ENCODE data around the gene TMCC1. TPM values are rescaled to one million over a fixed set of nuclear protein-coding genes. Genes with fewer than 3 reads are reported as not detected.
"Not testable (repeated sequence)": the region's sequence is repeated elsewhere in the genome, so short reads cannot be mapped to it uniquely, and the experiment has no call there.

Gene TMCC1
- total and polyA plus RNA-seq, 4 donors = 4.6 to 44.2 (median 24.0) TPM

DNA sequence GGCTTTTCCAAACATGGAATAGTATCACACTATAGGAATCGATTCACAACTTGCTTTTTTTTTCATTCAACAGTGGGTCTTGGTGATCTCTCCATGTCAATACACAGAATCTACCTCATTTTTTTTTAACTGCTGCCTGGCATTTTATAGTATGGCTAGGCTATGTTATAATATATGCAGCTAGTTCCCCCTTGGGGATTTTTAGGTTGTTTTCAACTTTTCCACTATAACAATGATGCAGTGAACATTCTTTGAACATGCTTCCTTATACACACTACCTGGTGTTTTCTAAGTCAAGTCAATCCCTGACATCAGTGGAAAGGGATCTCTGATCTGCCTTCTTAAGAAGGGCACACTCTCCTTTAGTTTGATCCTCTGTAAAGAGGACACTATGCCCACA, 240.5 kb downstream of the TMCC1 start:
- Histone ChIP-seq H3K27me3 (ENCODE audit: control insufficient read depth in 1 of 2, insufficient read depth in 2 of 2, low read length in 1 of 2) (no peaks in the 10 kb centered on the region), H3K27ac (ENCODE audit: low read depth in 1 of 2, low read length in 2 of 2) (no peak overlapping the region), H3K36me3 (ENCODE audit: control insufficient read depth in 1 of 2, insufficient read depth in 2 of 2, low read length in 1 of 2) (no peaks in the 10 kb centered on the region), H3K4me3 (ENCODE audit: low read length in 2 of 2) (no peak overlapping the region), H3K4me1 (ENCODE audit: control insufficient read depth in 1 of 2, insufficient read depth in 2 of 2, low read length in 2 of 2) (peaks cover 0 to 5% of the 10 kb centered on the region in 2 donors), H3K9me3 (ENCODE audit: control insufficient read depth, low read length) (no peaks in the 10 kb centered on the region)
- WGBS, 2 donors = 35 to 40% methylated on average over 1 of the region's 1 CpG
- DNase-seq (no peak), ATAC-seq (ENCODE audit: low FRiP score) (no peak)
- intact Hi-C loops (cut with DNase I) = loop anchor here in 1 of 2 donors (5.0 kb wide), 2 partner anchors 174 to 279 kb away; no protein-coding TSS in a partner anchor

DNA sequence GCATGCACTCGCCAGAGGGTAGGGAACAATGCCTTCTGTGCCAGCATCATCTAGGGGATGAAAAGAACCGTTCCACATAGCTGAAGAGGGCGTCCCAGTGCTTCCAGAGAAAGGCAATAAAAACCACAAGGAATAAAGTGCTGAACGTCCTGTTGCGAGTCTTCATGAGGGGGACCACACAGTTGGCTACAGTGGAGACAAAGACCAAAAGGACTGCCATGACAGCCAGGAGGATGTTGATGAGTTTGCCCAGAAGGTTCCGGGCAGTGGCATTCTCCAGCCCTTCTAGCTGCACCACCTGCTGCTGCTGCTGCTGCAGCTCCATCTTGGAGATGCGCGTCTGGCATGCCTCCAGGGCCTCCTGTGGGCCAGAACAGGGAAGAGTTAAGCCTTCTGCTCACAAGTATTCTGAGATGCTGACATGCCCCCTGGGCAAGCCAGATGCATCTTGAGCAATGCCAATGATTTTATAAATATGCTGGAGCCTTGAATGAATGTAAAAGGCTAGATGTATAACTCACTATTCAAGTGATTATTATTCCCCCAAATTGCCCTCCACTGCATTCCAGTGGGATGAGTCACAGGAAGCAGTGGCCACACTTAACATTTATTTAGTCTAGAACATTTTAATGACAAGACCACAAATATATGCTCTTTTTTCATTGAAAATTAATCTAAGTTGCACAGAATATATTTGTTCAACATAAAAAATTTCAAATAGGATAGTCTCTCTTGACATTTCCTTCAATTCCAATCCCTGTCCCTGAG, 241.9 kb downstream of the TMCC1 start:
- intact Hi-C loops (cut with DNase I) = loop anchor here (2.0 to 5.0 kb wide), 4 partner anchors 55 to 281 kb away; no protein-coding TSS in a partner anchor
- Histone ChIP-seq H3K27ac (ENCODE audit: low read depth in 1 of 2, low read length in 2 of 2) (peak overlapping the region in 1 of 2 donors; percentile 1), H3K9me3 (ENCODE audit: control insufficient read depth, low read length) (no peaks in the 10 kb centered on the region), H3K4me3 (ENCODE audit: low read length in 2 of 2) (no peak overlapping the region), H3K27me3 (ENCODE audit: control insufficient read depth in 1 of 2, insufficient read depth in 2 of 2, low read length in 1 of 2) (no peaks in the 10 kb centered on the region), H3K4me1 (ENCODE audit: control insufficient read depth in 1 of 2, insufficient read depth in 2 of 2, low read length in 2 of 2) (peaks cover 0 to 5% of the 10 kb centered on the region in 2 donors), H3K36me3 (ENCODE audit: control insufficient read depth in 1 of 2, insufficient read depth in 2 of 2, low read length in 1 of 2) (no peaks in the 10 kb centered on the region)
- ATAC-seq (ENCODE audit: low FRiP score) (no peak), DNase-seq (no peak)
- WGBS, 2 donors = 60 to 69% methylated on average over 8 of the region's 8 CpGs

GRCh38 chr3:129650256-129650872, 243.1 kb downstream of the TMCC1 start:
- peak; percentile 81 for ATAC-seq (ENCODE audit: low FRiP score)
- intact Hi-C loops (cut with DNase I) = loop anchor here (2.0 to 5.0 kb wide), 4 partner anchors 54 to 282 kb away; no protein-coding TSS in a partner anchor
- no peaks in the 10 kb centered on the region for H3K36me3 ChIP-seq (ENCODE audit: control insufficient read depth in 1 of 2, insufficient read depth in 2 of 2, low read length in 1 of 2)
- H3K27ac ChIP-seq (ENCODE audit: low read depth in 1 of 2, low read length in 2 of 2) = no peak overlapping the region
- WGBS, 2 donors = 12 to 15% methylated on average over 7 of the region's 7 CpGs
- H3K27me3 ChIP-seq (ENCODE audit: control insufficient read depth in 1 of 2, insufficient read depth in 2 of 2, low read length in 1 of 2) = no peaks in the 10 kb centered on the region
- H3K9me3 ChIP-seq (ENCODE audit: control insufficient read depth, low read length) = no peaks in the 10 kb centered on the region
- H3K4me1 ChIP-seq (ENCODE audit: control insufficient read depth in 1 of 2, insufficient read depth in 2 of 2, low read length in 2 of 2) = peaks cover 0 to 5% of the 10 kb centered on the region in 2 donors
- no peak overlapping the region for H3K4me3 ChIP-seq (ENCODE audit: low read length in 2 of 2)
- peak in 1 of 2 donors; percentile 75 for DNase-seq

DNA sequence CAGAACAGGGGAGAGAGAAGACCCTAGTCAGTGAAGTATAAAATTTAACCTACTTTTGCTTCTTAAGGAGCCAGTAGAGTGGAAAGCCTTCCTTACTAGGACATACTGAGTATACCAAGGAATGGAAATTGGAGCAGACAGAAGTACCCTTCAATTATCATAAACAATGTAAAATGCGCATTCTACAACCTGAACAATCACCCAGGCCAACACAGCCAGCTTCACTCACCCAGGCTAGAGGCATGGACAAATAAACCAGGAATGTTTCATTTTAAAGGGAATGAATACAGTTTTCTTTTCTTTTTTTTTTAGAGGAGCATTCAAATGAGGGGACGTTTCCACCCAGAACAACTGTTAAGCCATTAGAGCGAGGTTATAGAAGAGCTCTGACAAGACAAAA, 245.1 kb downstream of the TMCC1 start:
- Histone ChIP-seq H3K9me3 (ENCODE audit: control insufficient read depth, low read length) (no peaks in the 10 kb centered on the region), H3K4me3 (ENCODE audit: low read length in 2 of 2) (no peak overlapping the region), H3K27me3 (ENCODE audit: control insufficient read depth in 1 of 2, insufficient read depth in 2 of 2, low read length in 1 of 2) (no peaks in the 10 kb centered on the region), H3K36me3 (ENCODE audit: control insufficient read depth in 1 of 2, insufficient read depth in 2 of 2, low read length in 1 of 2) (no peaks in the 10 kb centered on the region), H3K4me1 (ENCODE audit: control insufficient read depth in 1 of 2, insufficient read depth in 2 of 2, low read length in 2 of 2) (peaks cover 0 to 5% of the 10 kb centered on the region in 2 donors), H3K27ac (ENCODE audit: low read depth in 1 of 2, low read length in 2 of 2) (no peak overlapping the region)
- intact Hi-C loops (cut with DNase I) = no loop called here
- DNase-seq (no peak), ATAC-seq (ENCODE audit: low FRiP score) (no peak)
- WGBS, 2 donors = 78 to 81% methylated on average over 3 of the region's 3 CpGs

GRCh38 chr3:129645286-129645685, 248.2 kb downstream of the TMCC1 start:
- Histone ChIP-seq H3K27me3 (ENCODE audit: control insufficient read depth in 1 of 2, insufficient read depth in 2 of 2, low read length in 1 of 2) (no peaks in the 10 kb centered on the region), H3K36me3 (ENCODE audit: control insufficient read depth in 1 of 2, insufficient read depth in 2 of 2, low read length in 1 of 2) (no peaks in the 10 kb centered on the region), H3K4me3 (ENCODE audit: low read length in 2 of 2) (no peak overlapping the region), H3K27ac (ENCODE audit: low read depth in 1 of 2, low read length in 2 of 2) (no peak overlapping the region), H3K9me3 (ENCODE audit: control insufficient read depth, low read length) (no peaks in the 10 kb centered on the region), H3K4me1 (ENCODE audit: control insufficient read depth in 1 of 2, insufficient read depth in 2 of 2, low read length in 2 of 2) (no peaks in the 10 kb centered on the region)
- ATAC-seq (ENCODE audit: low FRiP score) = no peak
- no peak for DNase-seq
- 75 to 81% methylated on average over 5 of the region's 5 CpGs for WGBS, 2 donors
- intact Hi-C loops (cut with DNase I) = no loop called here

DNA sequence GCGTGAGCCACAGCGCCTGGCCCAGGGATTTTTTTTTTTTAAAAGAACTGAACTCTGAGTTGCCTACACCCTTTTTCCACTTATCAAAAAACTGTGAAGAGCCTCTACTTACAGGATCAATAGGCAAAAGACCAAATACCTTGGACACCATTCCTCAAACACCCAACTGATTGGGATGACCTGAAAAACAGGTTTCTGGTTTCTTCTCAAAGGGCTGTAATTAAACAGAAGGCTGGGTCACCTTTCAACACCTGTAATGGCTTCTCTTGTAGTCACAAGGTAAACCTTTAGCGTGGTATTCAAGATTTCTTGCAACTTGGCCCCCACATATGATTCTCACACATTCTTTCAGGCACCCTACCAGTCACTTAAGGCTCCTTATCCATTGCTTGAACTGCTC, 248.7 kb downstream of the TMCC1 start:
- H3K4me1 ChIP-seq (ENCODE audit: control insufficient read depth in 1 of 2, insufficient read depth in 2 of 2, low read length in 2 of 2) = no peaks in the 10 kb centered on the region
- H3K9me3 ChIP-seq (ENCODE audit: control insufficient read depth, low read length) = no peaks in the 10 kb centered on the region
- H3K27ac ChIP-seq (ENCODE audit: low read depth in 1 of 2, low read length in 2 of 2) = no peak overlapping the region
- intact Hi-C loops (cut with DNase I) = no loop called here
- no peak overlapping the region for H3K4me3 ChIP-seq (ENCODE audit: low read length in 2 of 2)
- DNase-seq (no peak), ATAC-seq (ENCODE audit: low FRiP score) (no peak)
- no peaks in the 10 kb centered on the region for H3K27me3 ChIP-seq (ENCODE audit: control insufficient read depth in 1 of 2, insufficient read depth in 2 of 2, low read length in 1 of 2)
- 99 to 100% methylated on average over 3 of the region's 3 CpGs for WGBS, 2 donors
- no peaks in the 10 kb centered on the region for H3K36me3 ChIP-seq (ENCODE audit: control insufficient read depth in 1 of 2, insufficient read depth in 2 of 2, low read length in 1 of 2)

DNA sequence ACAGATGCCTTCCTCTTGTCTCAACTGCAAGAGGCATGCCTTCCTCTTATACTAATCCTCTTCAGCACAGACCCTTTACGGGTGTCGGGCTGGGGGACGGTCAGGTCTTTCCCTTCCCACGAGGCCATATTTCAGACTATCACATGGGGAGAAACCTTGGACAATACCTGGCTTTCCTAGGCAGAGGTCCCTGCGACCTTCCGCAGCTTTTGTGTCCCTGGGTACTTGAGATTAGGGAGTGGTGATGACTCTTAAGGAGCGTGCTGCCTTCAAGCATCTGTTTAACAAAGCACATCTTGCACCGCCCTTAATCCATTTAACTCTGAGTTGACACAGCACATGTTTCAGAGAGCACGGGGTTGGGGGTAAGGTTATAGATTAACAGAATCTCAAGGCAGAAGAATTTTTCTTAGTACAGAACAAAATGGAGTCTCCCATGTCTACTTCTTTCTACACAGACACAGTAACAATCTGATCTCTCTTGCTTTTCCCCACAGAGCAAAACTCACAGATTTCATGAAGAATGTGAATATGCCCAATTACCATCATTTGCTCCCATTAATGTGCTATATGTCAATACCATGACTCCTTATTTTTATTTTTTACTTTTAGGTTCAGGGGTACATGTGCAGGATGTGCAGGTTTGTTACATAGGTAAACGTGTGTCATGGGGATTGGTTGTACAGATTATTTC, 251.8 kb downstream of the TMCC1 start:
- H3K4me1 ChIP-seq (ENCODE audit: control insufficient read depth in 1 of 2, insufficient read depth in 2 of 2, low read length in 2 of 2); DNase-seq; H3K4me3 ChIP-seq (ENCODE audit: low read length in 2 of 2); H3K27ac ChIP-seq (ENCODE audit: low read depth in 1 of 2, low read length in 2 of 2); H3K36me3 ChIP-seq (ENCODE audit: control insufficient read depth in 1 of 2, insufficient read depth in 2 of 2, low read length in 1 of 2); H3K9me3 ChIP-seq (ENCODE audit: control insufficient read depth, low read length); H3K27me3 ChIP-seq (ENCODE audit: control insufficient read depth in 1 of 2, insufficient read depth in 2 of 2, low read length in 1 of 2); intact Hi-C loops (cut with DNase I); ATAC-seq (ENCODE audit: low FRiP score): not testable (repeated sequence)
- 43 to 55% methylated on average over 7 to 9 of the region's 10 CpGs for WGBS, 2 donors

DNA sequence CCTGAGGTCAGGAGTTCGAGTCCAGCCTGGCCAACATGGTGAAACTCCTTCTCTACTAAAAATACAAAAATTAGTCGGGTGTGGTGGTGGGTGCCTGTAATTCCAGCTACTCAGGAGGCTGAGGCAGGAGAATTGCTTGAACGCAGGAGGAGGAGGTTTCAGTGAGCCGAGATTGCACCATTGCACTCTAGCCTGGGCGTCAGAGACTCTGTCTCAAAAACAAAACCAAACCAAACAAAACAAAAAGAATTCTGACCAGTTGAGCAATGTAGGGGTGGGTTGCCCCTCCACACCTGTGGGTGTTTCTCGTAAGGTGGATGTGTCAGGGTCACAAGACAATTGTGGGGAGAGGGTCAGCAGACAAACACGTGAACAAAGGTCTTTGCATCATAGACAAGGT, 252.5 kb downstream of the TMCC1 start:
- H3K4me1 ChIP-seq (ENCODE audit: control insufficient read depth in 1 of 2, insufficient read depth in 2 of 2, low read length in 2 of 2); ATAC-seq (ENCODE audit: low FRiP score); DNase-seq; intact Hi-C loops (cut with DNase I); H3K4me3 ChIP-seq (ENCODE audit: low read length in 2 of 2); H3K9me3 ChIP-seq (ENCODE audit: control insufficient read depth, low read length); H3K27ac ChIP-seq (ENCODE audit: low read depth in 1 of 2, low read length in 2 of 2); H3K36me3 ChIP-seq (ENCODE audit: control insufficient read depth in 1 of 2, insufficient read depth in 2 of 2, low read length in 1 of 2); H3K27me3 ChIP-seq (ENCODE audit: control insufficient read depth in 1 of 2, insufficient read depth in 2 of 2, low read length in 1 of 2): not testable (repeated sequence)
- WGBS, 2 donors = 85% methylated on average over 7 of the region's 7 CpGs
